ENCODE results near the gene PTPRT. TPM values are rescaled to one million over a fixed set of nuclear protein-coding genes. Genes with fewer than 3 reads are reported as not detected.

The PTPRT gene
- total RNA-seq, 1 donor from 2014 or later = not detected

DNA sequence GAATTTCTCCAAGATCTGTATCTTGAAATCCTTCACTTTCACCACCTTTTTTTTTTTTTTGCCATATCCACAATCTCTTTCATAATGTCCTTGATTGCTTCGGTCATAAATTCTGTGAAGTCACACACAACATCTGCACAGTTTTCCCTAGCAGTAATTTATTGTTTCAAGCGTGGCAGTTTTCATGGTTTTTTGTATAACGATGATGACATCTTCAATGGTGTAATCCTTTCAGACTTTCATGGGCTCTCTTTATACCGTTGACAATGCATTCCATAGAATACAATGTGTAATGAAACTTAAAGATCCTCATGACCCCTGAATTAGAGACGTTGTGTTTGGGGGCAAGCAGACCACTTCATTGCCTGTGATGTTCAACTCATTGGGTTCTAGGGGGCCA is 693.1 kb downstream of the PTPRT start:
- DNase-seq (ENCODE audit: extremely low read depth, low read depth, low spot score) = no peak

DNA sequence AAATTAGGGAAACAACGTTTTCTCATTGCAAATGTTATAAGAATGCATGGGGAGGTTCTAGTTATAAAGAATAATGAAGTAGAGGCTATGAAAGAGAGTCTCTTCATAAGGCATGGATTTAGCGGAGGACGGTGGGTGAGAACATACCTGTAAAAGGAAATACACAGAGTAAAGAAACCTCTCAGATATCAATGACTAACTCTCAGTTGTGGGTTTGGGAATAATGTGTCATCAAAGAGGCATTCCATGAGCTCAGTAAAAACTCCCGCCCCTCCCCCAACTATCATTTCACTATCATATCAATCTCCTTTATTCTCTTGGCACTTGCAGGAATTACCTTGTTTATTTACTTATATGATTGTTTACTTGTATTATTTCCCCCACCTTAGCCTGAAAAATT is 695.4 kb downstream of the PTPRT start:
- DNase-seq (ENCODE audit: extremely low read depth, low read depth, low spot score) = no peak

DNA sequence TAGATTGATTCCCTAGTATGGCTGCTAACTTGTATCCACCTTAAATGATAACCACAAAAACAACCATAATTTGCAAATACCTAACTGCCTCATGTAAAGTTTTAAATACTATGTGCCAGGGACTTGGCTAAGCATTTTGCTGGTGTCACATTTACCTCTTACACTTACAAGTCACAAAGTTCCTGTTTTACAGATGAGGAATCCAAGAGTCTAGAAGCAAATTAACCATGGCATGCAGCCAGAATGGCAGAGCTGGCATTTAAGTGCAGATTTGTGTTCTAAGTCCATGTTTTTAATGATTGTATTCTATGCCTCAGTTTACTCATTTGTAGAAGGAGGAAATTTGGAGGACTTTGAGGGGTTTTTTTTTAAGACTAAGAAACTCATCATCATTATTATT is 696.7 kb downstream of the PTPRT start:
- DNase-seq (ENCODE audit: extremely low read depth, low read depth, low spot score) = no peak

DNA sequence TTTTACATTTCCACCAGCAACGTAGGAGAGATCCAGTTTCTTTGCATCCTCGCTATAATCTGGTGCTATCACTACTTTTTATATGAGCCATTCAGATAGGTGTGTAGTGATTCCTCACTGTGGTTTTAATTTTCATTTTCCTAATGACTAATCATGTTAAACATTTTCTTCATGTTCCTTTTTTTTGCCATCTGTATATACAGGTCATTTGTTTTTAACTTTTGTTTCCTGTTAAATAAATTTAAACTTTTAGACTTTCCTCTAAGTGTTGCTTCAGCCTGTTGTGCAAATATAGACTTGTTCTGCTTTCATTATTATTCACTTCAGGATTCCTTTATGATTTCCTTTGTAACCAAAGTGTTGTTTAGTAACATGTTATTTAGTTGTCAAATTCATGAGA is 697.4 kb downstream of the PTPRT start:
- DNase-seq (ENCODE audit: extremely low read depth, low read depth, low spot score) = no peak

DNA sequence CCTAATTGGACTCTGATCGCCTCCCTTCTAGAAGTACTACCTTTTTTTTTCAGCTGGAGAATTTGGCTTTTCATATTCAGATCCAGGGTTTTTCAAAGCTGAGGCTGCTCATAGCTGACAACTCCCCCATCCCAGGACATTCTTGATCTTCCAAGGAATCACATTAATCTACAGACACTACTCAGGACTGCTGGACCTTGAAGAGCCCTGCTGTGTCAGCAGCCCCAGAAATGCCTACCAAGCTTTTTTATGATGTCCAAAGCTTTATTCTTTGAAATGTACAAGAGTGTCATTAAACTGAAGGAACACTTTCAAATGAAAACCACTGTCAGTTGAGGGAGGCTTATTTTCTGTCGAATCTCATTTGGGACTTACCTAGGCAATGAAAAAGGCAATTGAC is 704.1 kb downstream of the PTPRT start:
- DNase-seq (ENCODE audit: extremely low read depth, low read depth, low spot score) = no peak

DNA sequence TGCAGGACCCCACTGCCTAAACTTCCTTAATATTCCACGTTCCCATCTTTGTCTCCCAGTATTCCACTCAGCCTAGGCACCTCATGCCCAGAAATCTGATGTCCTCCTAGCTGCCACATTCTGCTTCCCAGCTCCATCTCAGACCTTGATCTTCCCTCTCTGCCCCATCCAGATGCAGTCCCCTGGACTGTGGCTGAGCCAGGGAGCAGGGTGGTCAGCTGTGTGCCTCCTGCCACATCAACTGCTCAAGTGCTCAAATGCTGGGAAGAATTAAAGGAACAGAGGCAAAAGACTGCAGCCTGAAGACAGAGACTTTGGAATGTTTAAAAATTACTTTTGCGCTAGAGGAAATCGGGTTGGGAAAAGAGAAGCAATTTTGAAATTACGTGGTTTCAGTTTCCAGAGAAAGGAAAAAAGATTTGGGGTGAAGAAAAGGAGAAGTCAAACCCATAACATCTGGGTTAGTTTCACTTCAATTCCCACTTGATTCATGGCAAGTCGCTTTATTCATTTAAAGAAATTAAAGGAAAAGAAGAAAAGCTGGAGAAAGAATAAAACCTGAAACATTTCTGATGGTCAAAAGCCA is 704.8 kb downstream of the PTPRT start:
- DNase-seq (ENCODE audit: extremely low read depth, low read depth, low spot score) = no peak

DNA sequence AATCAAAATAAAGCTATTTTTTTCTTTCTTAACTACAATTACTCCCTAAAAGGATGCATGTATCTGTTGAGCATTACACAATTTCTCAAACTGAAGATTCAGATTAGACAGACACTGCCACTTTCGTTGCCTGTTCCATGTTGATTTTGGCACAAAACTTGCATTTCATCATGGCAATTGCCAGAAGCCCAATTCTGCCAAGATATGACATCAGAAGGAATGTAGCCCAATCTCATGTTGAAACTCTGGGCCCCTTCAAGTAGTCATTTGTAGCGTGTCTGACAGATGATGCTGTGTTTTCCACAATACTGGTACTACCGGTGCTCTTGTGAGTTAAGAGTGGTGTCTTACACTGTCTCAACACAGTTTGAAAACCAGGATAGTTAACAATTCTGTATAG is 705.4 kb downstream of the PTPRT start:
- no peak for DNase-seq (ENCODE audit: extremely low read depth, low read depth, low spot score)

DNA sequence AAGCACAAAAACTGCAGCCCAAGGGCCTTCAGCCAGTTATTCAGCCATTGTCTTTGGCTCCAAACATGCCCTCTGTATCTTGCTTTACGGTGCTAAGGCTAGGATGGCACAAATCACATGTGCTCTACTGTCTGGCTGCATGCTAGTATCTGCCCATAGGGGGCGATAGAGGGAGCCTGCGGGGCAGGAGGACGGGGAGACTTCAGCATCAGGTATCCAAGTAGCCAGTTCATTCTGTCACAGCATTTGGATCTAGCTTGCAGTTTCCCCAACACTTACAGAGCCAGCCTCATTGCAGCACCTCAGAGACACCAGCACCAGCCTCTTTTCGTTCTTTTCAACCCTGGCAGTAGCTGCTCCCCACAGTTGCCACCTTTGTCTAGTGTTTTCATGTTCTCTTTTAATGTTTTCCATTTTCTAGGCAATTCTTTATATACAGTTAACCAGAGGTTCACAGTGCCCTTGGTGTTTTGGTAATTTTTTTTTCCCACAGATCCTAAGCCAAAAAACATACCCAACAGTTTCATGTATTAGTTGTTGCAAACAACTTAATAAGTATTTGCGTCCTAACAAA is 705.9 kb downstream of the PTPRT start:
- no peak for DNase-seq (ENCODE audit: extremely low read depth, low read depth, low spot score)

DNA sequence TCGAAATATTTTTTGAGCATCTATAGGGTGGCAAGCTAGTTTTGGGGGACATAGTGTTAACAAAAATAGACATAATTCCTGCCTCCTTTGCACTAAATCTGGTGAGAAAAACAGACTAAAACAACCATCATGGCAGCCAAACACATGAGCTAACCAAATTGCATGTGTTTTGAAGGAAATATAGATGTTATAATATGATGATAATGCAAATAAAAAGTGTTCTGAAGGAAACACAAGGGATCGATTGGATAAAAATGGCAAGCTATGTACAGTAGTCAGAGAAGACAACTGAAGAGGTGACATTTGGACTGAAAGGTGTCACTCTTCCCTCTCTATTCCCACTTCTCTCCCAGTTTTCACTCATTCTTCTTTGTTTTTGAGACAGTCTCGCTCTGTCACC is 706.9 kb downstream of the PTPRT start:
- DNase-seq (ENCODE audit: extremely low read depth, low read depth, low spot score) = no peak

DNA sequence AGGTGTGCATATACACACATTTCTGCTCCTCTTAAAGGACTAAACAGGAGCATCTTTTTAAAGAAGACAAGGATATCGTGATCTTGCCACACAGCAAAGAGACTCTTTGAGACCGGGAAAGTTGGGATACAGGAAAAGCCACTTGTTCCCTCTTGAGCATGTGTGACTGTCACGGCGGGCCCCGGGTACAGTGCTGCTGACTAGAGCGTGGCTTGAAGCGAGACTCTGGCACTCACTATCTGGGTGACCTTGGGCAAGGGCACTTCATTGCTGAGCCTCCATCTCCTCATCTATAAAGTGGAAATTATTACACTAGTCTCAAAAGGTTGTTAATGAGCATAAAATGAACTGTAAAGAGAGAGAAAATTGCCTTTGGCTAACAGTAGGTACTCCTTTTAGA is 713.9 kb downstream of the PTPRT start:
- DNase-seq (ENCODE audit: extremely low read depth, low read depth, low spot score) = no peak

DNA sequence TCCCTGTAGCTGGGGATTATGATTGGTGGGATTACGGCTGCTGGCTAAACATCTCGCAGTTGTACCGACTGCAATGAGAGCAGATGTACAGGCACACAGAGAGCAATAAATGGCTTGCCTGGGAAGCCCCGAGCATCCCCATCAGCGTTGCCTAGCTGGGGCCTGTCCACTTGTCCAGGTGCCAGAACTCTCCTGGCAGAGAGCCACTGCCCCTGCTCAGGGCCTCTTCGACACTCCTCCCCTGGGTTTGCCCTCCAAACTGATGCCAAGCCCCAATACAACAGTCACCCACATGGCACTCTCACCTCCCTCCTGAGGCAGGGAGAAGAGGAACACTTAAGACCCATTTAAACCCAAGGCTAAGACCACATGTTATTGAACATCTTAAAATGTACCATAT is 715.1 kb downstream of the PTPRT start:
- no peak for DNase-seq (ENCODE audit: extremely low read depth, low read depth, low spot score)

DNA sequence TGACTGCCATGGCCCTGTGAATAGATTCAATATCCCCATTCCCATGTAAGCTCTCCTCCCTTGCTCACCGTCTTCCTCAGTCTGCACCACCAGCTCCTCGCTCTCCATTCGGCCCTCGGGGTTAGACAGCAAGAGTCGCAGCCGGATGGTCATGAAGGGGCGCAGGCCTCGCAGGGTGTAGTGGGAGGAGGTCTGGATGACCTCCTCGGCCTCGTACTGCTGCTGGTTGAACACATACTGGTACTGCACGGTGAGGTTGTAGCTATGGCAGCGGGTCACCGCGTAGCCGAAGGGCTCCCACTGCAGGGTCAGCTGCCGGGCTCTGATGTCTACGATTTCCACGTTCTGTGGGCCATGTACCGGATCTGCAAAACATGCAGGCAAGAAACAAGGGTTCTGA is 717.5 kb downstream of the PTPRT start:
- no peak for DNase-seq (ENCODE audit: extremely low read depth, low read depth, low spot score)

DNA sequence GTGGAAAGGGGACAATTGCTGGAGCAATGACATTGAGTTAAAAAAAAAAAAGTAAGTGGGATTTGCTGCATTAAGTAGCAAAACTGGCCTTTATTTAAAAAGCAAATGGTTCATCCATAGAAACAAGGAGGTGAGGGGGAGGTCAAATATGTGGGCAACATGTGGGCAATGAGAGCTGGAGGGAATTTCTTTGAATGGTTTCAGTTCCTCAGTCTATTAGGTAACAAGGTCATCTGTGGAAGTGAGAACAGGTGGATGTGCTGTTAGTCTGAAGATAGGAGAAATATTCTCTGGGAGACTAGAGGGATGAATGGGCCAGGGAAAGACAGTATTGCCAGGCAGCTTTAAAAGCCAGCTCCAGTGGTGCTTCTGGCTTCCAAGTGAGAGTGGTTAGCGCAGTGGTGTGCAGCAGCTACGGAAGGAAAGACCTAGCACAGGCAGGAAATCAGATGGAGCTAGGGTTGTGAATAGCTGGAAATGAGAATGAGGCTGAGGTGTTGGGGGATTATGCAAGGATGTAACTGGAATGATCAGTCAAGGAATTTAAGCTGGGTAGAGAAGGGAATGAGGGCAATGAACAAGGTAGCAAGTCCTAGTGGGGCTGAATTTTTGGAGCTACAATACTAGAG is 727.6 kb downstream of the PTPRT start:
- no peak for DNase-seq (ENCODE audit: extremely low read depth, low read depth, low spot score)

DNA sequence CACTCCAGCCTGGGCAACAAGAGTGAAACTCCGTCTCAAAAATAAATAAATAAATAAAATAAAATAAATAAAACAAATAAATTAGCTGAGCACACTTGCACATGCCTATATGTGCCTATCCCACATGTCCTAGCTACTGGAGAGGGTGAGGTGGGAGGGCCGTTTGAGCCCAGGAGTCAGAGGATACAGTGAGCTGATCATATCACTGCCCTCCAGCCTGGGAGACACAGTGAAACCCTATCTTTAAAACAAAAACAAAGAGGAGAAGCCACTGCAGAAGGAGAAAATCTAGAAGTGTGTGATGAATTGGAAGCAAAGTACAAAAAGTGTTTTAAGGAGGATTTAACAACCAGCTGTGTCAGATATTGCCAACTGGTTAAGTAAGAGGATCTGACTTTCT is 728.4 kb downstream of the PTPRT start:
- no peak for DNase-seq (ENCODE audit: extremely low read depth, low read depth, low spot score)

DNA sequence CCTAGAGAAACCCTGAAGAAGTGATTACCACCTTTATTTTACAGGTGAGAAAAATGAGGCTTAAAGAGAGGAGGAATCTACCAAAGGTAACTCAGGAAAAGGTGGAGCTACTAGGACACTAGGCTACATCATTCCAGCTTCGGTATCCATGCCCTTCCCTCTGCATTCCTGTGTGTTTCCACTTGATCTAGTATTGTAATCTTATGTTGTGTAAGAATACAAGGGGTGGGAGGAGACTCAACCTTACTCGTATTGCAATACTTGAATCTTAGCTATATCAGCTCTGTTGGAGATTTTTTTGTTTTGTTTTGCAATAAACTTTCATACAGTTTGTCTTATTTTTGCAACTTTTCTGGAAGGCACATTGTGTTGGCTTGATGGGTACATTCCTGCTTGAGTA is 742.4 kb downstream of the PTPRT start:
- no peak for DNase-seq (ENCODE audit: extremely low read depth, low read depth, low spot score)

DNA sequence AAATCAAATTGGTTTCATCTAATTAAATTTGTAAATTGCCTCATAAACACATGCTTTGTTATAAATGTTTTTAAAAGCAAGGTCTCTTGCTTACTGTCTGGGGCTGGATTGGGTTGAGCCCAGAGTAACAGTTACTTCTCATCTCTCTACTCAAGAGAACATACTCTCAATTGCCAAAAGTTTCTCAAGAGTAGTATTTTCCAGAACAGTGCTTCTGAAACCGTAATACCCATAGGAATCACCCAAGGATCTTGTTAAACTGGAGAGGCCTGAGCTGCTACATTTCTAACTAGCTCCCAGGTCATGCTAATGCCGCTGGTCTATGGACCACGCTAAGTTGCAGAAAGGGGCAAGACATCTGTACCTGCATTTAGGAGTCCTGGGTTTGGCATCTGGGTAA is 744.9 kb downstream of the PTPRT start:
- DNase-seq (ENCODE audit: extremely low read depth, low read depth, low spot score) = no peak

DNA sequence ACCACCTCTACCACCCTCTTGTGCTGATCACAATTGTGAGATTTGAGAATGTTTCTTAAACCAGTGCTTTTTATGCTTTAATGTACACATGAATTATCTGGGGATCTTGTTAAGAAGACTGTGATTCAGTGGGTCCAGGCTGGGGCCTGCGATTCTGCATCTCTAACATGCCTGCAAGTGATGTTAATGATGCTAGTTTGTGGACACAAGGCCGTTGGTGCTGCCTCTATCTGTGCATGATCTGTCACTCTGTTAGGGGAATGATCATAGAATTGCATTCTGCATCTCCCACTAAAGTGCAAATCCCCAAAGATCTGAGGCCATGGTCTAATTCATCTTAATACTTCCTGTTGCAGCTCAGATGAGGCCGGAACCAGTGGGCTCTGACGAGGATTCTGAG is 746.5 kb downstream of the PTPRT start:
- DNase-seq (ENCODE audit: extremely low read depth, low read depth, low spot score) = no peak

DNA sequence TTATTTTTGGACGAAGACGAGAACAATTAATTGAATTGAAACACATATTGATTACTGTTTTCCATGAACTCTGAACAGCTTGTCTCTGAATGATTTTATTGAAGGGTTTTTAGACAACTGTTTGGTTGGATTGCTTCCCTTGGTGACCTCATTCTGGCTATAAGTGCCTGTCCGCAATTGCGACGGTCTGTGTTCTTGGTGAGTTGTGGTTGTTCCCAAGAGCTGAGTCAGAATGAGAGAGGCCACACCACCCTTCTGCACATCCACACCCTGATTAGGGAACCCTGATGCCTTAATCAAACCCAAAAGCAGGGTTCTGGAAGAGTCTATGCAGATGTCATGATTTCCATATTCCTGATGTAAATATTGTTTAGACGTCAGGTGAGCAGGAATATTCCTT is 747.0 kb downstream of the PTPRT start:
- DNase-seq (ENCODE audit: extremely low read depth, low read depth, low spot score) = no peak

DNA sequence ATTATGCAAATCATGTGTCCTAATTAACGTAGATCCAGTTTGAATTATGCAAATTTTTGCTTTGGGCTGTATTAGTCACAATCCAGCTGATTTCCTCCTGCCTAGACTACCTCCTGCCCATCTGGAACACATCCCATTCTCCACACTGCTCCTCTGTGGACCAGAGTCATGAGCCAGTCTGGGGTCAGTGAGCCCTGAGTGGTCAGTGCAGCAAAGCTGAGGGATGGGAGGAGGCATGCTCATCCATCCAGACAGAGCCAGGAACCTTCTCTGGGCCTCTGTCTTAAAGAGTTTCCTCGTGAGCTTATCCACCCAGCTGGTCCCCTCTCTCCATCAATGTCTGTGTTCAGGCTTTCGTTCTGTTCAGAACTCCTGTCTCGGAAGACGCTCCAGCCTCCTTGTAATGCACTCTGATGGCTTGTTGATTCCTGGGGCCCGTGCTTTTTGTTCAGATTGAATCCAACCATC is 747.8 kb downstream of the PTPRT start:
- no peak for DNase-seq (ENCODE audit: extremely low read depth, low read depth, low spot score)

DNA sequence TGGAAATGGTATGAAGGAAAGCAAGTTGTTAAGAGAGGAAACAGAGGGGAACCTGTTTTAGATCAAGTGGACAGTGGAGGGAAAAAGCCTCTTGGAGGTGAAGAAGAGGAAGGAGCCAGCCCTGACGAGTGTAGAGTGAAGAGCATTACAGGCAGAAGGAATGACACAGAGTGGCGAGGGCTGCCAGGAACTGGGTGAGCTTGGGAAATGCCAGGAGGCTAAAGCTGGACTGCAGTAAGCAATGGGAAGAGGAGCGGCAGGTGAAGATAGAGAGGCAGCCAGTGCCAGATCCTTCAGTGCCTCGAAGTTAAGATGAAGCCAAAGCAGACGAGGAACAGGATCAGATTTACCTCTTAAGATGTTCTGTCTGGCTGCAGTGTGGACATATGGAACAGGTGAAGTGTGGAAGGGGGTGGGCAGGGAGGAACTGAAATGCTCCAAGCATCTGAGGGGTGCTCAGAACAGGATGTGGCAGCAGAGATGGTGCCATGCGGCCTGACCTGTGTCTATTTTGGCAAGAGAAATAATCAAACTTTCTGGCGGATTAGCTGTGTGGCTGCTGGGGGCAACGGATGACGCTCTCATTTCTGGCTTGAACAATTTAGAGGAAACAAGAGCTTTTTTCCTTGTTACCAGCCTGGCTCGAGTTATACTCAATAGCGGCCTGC is 748.4 kb downstream of the PTPRT start:
- no peak for DNase-seq (ENCODE audit: extremely low read depth, low read depth, low spot score)

DNA sequence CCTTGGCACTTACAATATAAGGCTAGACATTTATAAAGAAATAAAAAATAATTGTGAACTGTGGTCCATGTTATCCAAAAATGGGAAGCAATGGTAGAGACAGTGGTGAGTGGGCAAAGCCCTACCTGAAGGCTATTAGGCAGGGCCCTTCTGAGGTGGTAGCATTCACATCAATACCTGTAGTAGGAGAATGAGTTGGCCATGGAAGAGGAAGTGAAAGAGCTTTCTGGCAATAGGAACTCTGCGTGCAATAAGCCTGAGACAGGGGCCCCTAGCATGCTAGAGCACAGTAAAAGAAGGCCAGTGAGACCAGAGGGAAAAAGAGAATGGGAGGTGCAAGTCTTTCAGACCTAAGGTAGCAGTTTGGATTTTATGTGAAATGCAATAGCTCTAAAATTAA is 754.5 kb downstream of the PTPRT start:
- no peak for DNase-seq (ENCODE audit: extremely low read depth, low read depth, low spot score)

Data from glomerular endothelial cell (primary cell).